ENCODE measurements around the gene TBC1D3H. TPM values are rescaled to one million over a fixed set of nuclear protein-coding genes. Genes with fewer than 3 reads are reported as not detected.
"Not testable (repeated sequence)": the region's sequence is repeated elsewhere in the genome, so short reads cannot be mapped to it uniquely, and the experiment has no call there.

The TBC1D3H gene
- not detected in 2 replicates for total RNA-seq (2014; rRNA removed; shearing (Covaris generic))

DNA sequence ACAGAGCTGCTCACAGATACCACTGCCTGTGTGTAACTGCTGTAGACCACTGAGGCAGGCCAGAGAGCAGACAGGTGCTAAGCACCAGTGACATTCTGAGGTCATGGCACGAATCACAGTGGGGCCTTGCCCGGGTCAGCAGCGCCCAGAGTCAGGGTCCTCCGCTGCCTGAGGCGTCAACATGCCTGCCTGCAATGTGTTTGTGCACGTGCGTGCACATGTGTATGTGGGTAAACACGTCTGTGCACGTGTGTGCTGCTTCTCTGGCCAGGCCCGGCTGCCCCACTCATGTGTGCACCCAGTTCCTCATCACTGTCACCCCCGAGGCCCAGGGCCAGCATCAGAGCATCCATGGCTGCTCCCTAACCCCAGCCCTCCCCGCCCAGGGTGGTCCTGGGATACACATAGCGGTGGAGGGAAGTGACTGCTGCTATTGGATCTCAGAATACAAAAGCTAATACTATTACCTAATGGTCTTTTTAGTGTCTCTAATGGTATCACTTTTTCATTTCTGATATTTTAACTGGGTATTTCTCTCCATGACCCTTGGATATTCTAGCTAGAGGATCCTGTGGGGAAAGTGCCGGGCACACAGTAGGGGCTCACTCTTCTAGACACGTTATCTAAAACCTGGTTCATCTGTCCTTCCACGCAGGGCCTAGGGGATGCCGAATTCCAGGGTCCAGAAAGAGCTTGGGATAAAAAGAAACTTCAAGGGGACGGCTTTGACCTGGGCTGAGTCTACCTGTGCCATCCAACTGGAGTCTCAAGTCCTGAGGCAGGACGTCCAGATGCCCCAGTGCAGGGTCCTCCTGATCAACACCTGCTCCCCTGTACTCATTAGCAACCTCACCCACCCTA is at the start of gene TBC1D3H:
Gene TBC1D3H (minus strand): TSS at position 51 of the 861 bp plus-strand sequence. CDS start 1,540 bp downstream, outside the sequence.
- not testable (repeated sequence) for DNase-seq (ENCODE audit: low spot score)

DNA sequence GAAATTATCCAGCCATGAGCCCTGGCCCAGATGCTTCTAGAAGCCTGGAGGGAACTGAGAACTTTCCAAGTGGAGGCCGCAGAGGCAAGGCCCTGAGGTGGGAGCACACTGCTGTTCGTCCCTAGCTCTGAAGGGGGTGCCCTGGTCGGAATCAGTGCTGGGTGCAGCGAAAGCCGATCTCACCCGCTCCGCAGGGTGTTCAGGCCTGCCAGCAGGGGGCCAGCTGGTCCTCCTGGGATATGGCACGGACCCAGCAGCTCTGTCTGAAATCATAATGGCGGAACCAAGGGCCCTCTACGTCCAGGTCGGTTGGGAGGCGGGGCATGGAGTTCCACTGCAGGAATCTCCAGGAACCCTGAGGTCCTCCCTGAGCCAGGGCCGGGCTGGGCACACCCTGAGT is 40.7 kb upstream of the TBC1D3H start:
- not testable (repeated sequence) for DNase-seq (ENCODE audit: low spot score)

DNA sequence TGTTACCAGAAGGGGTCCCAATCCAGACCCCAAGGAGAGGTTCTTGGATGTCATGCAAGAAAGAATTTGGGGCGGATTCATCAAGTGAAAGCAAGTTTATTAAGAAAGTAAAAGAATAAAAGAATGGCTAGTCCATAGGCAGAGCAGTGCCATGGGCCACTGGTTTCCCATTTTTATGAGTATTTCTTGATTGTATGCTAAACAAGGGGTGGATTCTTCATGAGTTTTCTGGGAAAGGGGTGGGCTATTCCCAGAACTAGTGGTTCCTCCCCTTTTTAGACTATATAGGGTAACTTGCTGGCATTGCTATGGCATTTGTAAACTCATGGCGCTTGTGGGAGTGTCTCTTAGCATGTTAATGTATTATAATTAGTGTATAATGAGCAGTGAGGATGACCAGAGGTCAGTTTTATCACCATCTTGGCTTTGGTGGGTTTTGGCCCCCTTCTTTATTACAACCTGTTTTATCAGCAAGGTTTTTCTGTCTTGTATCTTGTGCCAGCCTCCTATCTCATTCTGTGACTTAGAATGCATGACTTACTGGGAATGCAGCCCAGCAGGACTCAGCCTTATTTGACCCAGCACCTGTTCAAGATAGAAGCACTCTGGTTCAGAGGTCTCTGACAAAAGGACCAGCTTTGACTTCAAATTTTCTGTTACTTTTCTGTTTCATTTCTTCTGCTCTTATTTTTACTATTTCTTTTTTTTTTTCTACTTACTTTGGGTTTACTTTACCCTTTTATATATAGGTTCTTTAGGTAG is 27.1 kb upstream of the TBC1D3H start:
- not testable (repeated sequence) for DNase-seq (ENCODE audit: low spot score)

DNA sequence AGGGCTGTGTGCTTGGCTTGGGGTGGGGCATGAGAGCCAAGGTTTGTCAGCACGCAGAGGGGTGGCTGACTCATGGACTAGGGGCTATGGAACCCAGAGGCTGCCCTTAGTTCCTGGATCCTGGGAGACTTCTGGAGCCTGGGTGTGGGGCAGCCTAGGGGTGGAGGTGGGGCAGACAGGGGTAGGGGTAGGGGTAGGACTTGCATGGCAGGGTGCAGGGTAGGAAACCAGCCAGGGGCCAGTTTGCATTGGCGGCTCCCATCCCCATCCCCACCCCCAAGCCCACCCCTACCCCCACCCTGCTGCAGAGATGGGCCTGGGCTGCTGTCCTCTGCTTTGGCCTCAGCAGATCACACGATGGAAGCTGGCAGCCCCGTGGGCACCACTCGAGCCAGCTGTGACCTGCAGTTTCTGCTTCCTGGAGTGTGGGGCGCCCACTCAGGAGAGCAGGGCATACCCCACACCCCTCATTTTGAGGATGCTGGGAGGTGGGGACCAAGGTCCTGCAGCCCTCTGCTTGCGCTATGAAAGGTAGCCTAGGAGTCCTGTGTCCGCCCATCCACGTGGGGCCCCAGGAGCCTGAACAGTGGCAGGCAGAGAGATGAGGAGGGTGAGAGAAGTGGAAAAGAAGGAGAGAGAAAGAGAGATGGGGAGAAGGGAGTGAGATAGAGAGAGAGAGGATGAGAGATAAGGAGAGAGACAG is 2.9 kb upstream of the TBC1D3H start:
- DNase-seq (ENCODE audit: low spot score) = not testable (repeated sequence)

DNA sequence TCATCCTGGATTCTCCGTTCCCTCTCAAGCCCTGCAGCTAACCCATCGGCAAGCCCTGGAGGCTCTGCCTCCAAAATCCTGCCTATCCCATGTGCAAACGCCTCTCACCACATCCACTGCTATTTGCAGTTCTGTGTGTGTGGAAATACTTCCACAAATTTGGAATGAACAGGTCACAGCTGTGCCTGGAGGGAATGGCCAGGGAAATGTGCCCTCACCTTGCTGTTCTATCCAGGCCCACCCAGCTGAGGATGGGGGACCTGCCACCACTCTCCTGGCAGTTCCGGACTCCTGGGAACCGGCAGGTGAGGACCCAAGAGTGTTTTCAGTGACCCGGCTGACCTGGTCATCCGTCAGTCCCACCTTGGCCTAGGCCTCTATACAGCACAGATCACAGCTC is 12.3 kb downstream of the TBC1D3H start:
- DNase-seq (ENCODE audit: low spot score) = not testable (repeated sequence)

DNA sequence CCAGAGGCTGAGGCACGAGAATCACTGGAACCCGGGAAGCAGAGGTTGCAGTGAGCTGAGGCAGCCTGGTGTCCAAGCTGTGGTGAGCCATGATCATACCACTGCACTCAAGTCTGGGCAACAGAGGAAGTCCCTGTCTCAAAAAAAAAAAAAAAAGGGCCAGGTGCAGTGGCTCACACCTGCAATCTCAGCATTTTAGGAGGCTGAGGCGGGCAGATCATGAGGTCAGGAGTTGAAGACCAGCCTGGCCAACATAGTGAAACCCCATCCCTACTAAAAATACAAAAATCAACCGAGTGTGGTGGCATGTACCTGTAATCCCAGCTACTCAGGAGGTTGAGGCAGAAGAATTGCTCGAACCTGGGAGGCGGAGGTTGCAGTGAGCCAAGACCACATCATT is 25.7 kb downstream of the TBC1D3H start:
- DNase-seq (ENCODE audit: low spot score) = not testable (repeated sequence)

Other genes starting within 250 kb of the TBC1D3H start
- 1.9 and 3.7 TPM in 2 replicates for gene TBC1D3B, start 211.8 kb downstream of the TBC1D3H start, total RNA-seq (2014; rRNA removed; shearing (Covaris generic))
- not detected in 2 replicates for gene CCL3L1, start 191.7 kb downstream of the TBC1D3H start, total RNA-seq (2014; rRNA removed; shearing (Covaris generic))
- not detected in 2 replicates for gene CCL4L2, start 177.4 kb downstream of the TBC1D3H start, total RNA-seq (2014; rRNA removed; shearing (Covaris generic))
- gene TBC1D3I, start 123.9 kb downstream of the TBC1D3H start, total RNA-seq (2014; rRNA removed; shearing (Covaris generic)) = 0.22 TPM in 1 of 2 replicates, not detected in the other
- 0.50 TPM in 1 of 2 replicates, not detected in the other for gene TBC1D3G, start 64.6 kb downstream of the TBC1D3H start, total RNA-seq (2014; rRNA removed; shearing (Covaris generic))
- 47.7 and 89.6 TPM in 2 replicates for gene ZNHIT3, start 98.2 kb upstream of the TBC1D3H start, total RNA-seq (2014; rRNA removed; shearing (Covaris generic))
- gene MYO19, start 146.4 kb upstream of the TBC1D3H start, total RNA-seq (2014; rRNA removed; shearing (Covaris generic)) = 64.8 and 67.8 TPM in 2 replicates
- 11.3 and 14.6 TPM in 2 replicates for gene PIGW, start 146.6 kb upstream of the TBC1D3H start, total RNA-seq (2014; rRNA removed; shearing (Covaris generic))
- gene GGNBP2, start 156.5 kb upstream of the TBC1D3H start, total RNA-seq (2014; rRNA removed; shearing (Covaris generic)) = 56.4 and 83.3 TPM in 2 replicates
- gene DHRS11, start 203.4 kb upstream of the TBC1D3H start, total RNA-seq (2014; rRNA removed; shearing (Covaris generic)) = 15.4 and 22.7 TPM in 2 replicates
- gene MRM1, start 213.1 kb upstream of the TBC1D3H start, total RNA-seq (2014; rRNA removed; shearing (Covaris generic)) = 12.2 and 17.2 TPM in 2 replicates

Measured in A172 (cell line).